GM12878 (cell line): ENCODE measurements around the gene VEZF1. TPM values are rescaled to one million over a fixed set of nuclear protein-coding genes. Genes with fewer than 3 reads are reported as not detected.

Experiments used
- ATAC-seq: fragments of 200-7000 bp; cut with Tn5 transposase; 3 replicates; pipeline ENCODE4 v1.9.1; 2020; ENCODE audit warnings: mild to moderate bottlenecking, moderate library complexity
- BruUV-seq: library from RNA; stranded (reverse); fragments of 400-500 nt; replicated peaks from 2 replicates; lab custom pipeline; 2021; lab: Mats Ljungman, UMichigan
- CTCF ChIA-PET: fragments of 300-600 bp; sonication (Branson Sonifier 250); formaldehyde crosslinking; extraction: SDS; loops from one replicate; lab custom pipeline; 2021; ENCODE audit warnings: inconsistent platforms; lab: Yijun Ruan, JAX
- POLR2A ChIA-PET: fragments of 350-600 bp; formaldehyde crosslinking; extraction: SDS; loops from one replicate; lab custom pipeline; 2021; ENCODE audit warnings: inconsistent platforms; lab: Charles Lee
- RAD21 ChIA-PET: fragments of 300-600 bp; sonication (Branson Sonifier 250); formaldehyde crosslinking; loops from one replicate; lab custom pipeline; 2023; ENCODE audit warnings: antibody characterized with exemption; ENCODE audit not compliant: unreplicated experiment; lab: Charles Lee
- SMC1A ChIA-PET: fragments of 300-600 bp; sonication (Branson Sonifier 250); formaldehyde crosslinking; loops from one replicate; lab custom pipeline; 2023; ENCODE audit not compliant: unreplicated experiment, uncharacterized antibody; lab: Charles Lee
- DNase-seq: peaks from one replicate; pipeline ENCODE4 v3.0.0-alpha.2; 2011; ENCODE audit warnings: low read depth, low spot score
- FAIRE-seq: peaks from 3 replicates; lab custom pipeline; 2011; peaks lifted over from hg19 to GRCh38; lab: Jason Lieb, UNC
- H2AFZ ChIP-seq: 2 replicates; pipeline ENCODE4 v1.6.0; 2011; ENCODE audit warnings: low read depth, low read length, control low read depth; ENCODE audit not compliant: control insufficient read depth
- H3K27ac ChIP-seq: 2 replicates; pipeline ENCODE4 v1.5.1; 2011; ENCODE audit warnings: control low read depth; ENCODE audit not compliant: control insufficient read depth, insufficient read depth
- H3K27me3 ChIP-seq, 2 experiments: replicated peaks in 1 of 2; 2 replicates each; pipeline versions ENCODE4 v1.6.0 to v1.6.1; 2011; ENCODE audit warnings: low read length in 1 of 2; ENCODE audit not compliant: control insufficient read depth in 2 of 2, insufficient read depth in 2 of 2
- H3K36me3 ChIP-seq, 2 experiments: 2 replicates each; pipeline ENCODE4 v1.5.1; 2011; ENCODE audit warnings: low read length in 1 of 2; ENCODE audit not compliant: control insufficient read depth in 2 of 2, insufficient read depth in 2 of 2
- H3K4me1 ChIP-seq: 2 replicates; pipeline ENCODE4 v1.6.1; 2011; ENCODE audit warnings: mild to moderate bottlenecking, low read length, moderate library complexity, mixed read lengths; ENCODE audit not compliant: control insufficient read depth, insufficient read depth
- H3K4me2 ChIP-seq: 2 replicates; pipeline ENCODE4 v1.6.0; 2011; ENCODE audit warnings: control low read depth; ENCODE audit not compliant: control insufficient read depth, insufficient read depth
- H3K4me3 ChIP-seq: fragments of 200-600 bp; sonication (generic); 2 replicates; pipeline ENCODE4 v1.5.1; 2016
- H3K79me2 ChIP-seq: 2 replicates; pipeline ENCODE4 v1.6.0; 2011; ENCODE audit warnings: low read length; ENCODE audit not compliant: control insufficient read depth, insufficient read depth
- H3K9ac ChIP-seq: 2 replicates; pipeline ENCODE4 v1.8.0; 2011; ENCODE audit warnings: low read length, control low read depth, mixed read lengths; ENCODE audit not compliant: control insufficient read depth, insufficient read depth
- H3K9me3 ChIP-seq: replicated peaks from 3 replicates; pipeline ENCODE4 v1.5.1; 2011; ENCODE audit warnings: mild to moderate bottlenecking, low read length; ENCODE audit not compliant: control insufficient read depth, insufficient read depth
- H4K20me1 ChIP-seq: 2 replicates; pipeline ENCODE4 v1.6.0; 2011; ENCODE audit not compliant: control insufficient read depth, insufficient read depth
- CBFB ChIP-seq: IDR thresholded peaks from 2 replicates; pipeline ENCODE4 v1.6.1; 2016; ENCODE audit warnings: antibody characterized with exemption, low read depth
- CHD4 ChIP-seq: fragments of 200-600 bp; sonication (generic); IDR thresholded peaks from 2 replicates; pipeline ENCODE4 v1.6.1; 2016; ENCODE audit warnings: mild to moderate bottlenecking
- CTCF ChIP-seq, 3 experiments: IDR thresholded peaks in 2 of 3; conservative IDR thresholded peaks in 1 of 3; 2 replicates each; pipeline ENCODE4 v1.5.1; 2011; ENCODE audit warnings: low read depth in 3 of 3, low read length in 3 of 3, mild to moderate bottlenecking in 3 of 3, control low read depth in 2 of 3, moderate library complexity in 2 of 3, inconsistent platforms in 1 of 3, mixed read lengths in 1 of 3; ENCODE audit not compliant: control insufficient read depth in 2 of 3, insufficient read depth in 1 of 3; ENCODE audit errors: extremely low read depth in 1 of 3
- FOXM1 ChIP-seq: IDR thresholded peaks from 2 replicates; pipeline ENCODE4 v1.6.1; 2012; ENCODE audit warnings: low read depth, mild to moderate bottlenecking, inconsistent platforms, low read length, moderate library complexity
- MTA3 ChIP-seq: IDR thresholded peaks from 2 replicates; pipeline ENCODE4 v1.6.1; 2012; ENCODE audit warnings: low read length, inconsistent platforms, borderline replicate concordance
- NBN ChIP-seq: fragments of 450-650 bp; IDR thresholded peaks from 2 replicates; pipeline ENCODE4 v1.6.1; 2016
- PML ChIP-seq: IDR thresholded peaks from 2 replicates; pipeline ENCODE4 v1.6.1; 2012; ENCODE audit warnings: low read length, inconsistent platforms
- POLR2A ChIP-seq: IDR thresholded peaks from 2 replicates; pipeline ENCODE4 v1.6.1; 2011; ENCODE audit warnings: low read depth, mild to moderate bottlenecking, low read length
- POLR2AphosphoS2 ChIP-seq: IDR thresholded peaks from 2 replicates; pipeline ENCODE4 v1.6.1; 2011; ENCODE audit warnings: low read depth, mild to moderate bottlenecking, low read length, improper control_type of control experiment, moderate library complexity
- POU2F2 ChIP-seq: IDR thresholded peaks from 3 replicates; pipeline ENCODE4 v1.6.1; 2011; ENCODE audit warnings: low read depth, mild to moderate bottlenecking, low read length, borderline replicate concordance
- RAD21 ChIP-seq: IDR thresholded peaks from 2 replicates; pipeline ENCODE4 v1.6.1; 2011; ENCODE audit warnings: mild to moderate bottlenecking, low read depth, low read length, moderate library complexity; ENCODE audit not compliant: insufficient read depth
- SMAD5 ChIP-seq: IDR thresholded peaks from 2 replicates; pipeline ENCODE4 v1.6.1; 2016; ENCODE audit warnings: antibody characterized with exemption, low read depth
- SMC3 ChIP-seq: IDR thresholded peaks from 2 replicates; pipeline ENCODE4 v1.6.1; 2011; ENCODE audit warnings: low read length, improper control_type of control experiment, borderline replicate concordance
- SREBF2 ChIP-seq: IDR thresholded peaks from 2 replicates; pipeline ENCODE4 v1.6.1; 2012; ENCODE audit warnings: mild to moderate bottlenecking, low read length
- TARDBP ChIP-seq: IDR thresholded peaks from 2 replicates; pipeline ENCODE4 v1.6.1; 2016; ENCODE audit warnings: borderline replicate concordance
- YY1 ChIP-seq: IDR thresholded peaks from 2 replicates; pipeline ENCODE4 v1.6.1; 2011; ENCODE audit warnings: low read depth, mild to moderate bottlenecking, low read length
- ZBED1 ChIP-seq: IDR thresholded peaks from 2 replicates; pipeline ENCODE4 v1.6.1; 2016; ENCODE audit warnings: borderline replicate concordance
- WGBS: methylation state at CpG from one replicate; pipeline ENCODE4 v1.1.6; 2016; ENCODE audit warnings: low lambda C conversion rate; ENCODE audit not compliant: insufficient replicate concordance, insufficient coverage; ENCODE audit errors: missing lambda C conversion rate; 5-methylcytosine and 5-hydroxymethylcytosine counted together
- in situ Hi-C: fragments of 300-500 bp; cut with MboI; formaldehyde crosslinking; loops from 9 replicates; pipeline ENCODE4 v1.14.3; 2018; ENCODE audit warnings: mixed read lengths
- intact Hi-C: fragments of 100-400 bp; cut with micrococcal nuclease; formaldehyde crosslinking; loops from one replicate; pipeline ENCODE4 v1.14.2; 2022; ENCODE audit not compliant: unreplicated experiment
- polyA plus RNA-seq, 11 experiments: library from polyadenylated mRNA; depleted of rRNA in 4 of 11; unstranded in 6 of 11; stranded (reverse) in 5 of 11; fragments of >200 nt; fragmentation: Nextera tagmentation in 4 of 11; fragmentation: Illumina TruSeq in 1 of 11; extraction: Ambion mirVana in 4 of 11; extraction: Trizol in 1 of 11; gene quantifications; 1 replicate in 1 of 11; 2 replicates in 10 of 11; pipeline versions ENCODE4 v1.2.1 to v1.2.3, GENCODE V29; 2011 to 2016; ENCODE audit warnings: inconsistent platforms in 2 of 11, missing spikeins in 2 of 11, low read depth in 1 of 11
- total RNA-seq, 4 experiments: library from RNA; depleted of rRNA in 3 of 4; stranded (reverse); fragments of >200 nt in 3 of 4; fragmentation: Illumina TruSeq in 1 of 4; extraction: Trizol in 1 of 4; gene quantifications; 2 replicates each; pipeline versions ENCODE4 v1.2.1 to v1.2.3, GENCODE V29; 2013 to 2021
- TF ChIP-seq, protein P1 (sequence below): IDR thresholded peaks from 2 replicates; pipeline ENCODE4 v1.6.1; 2011; ENCODE audit warnings: borderline replicate concordance, low read depth, mild to moderate bottlenecking, moderate library complexity, low read length; ENCODE audit not compliant: insufficient read depth, poor library complexity, severe bottlenecking

The VEZF1 gene
- total and polyA plus RNA-seq, 10 of the 15 experiments (the other 5 are each of a cell fraction or from before 2014, with no cell fraction given) = 9.5 to 28.2 (median 20.3) TPM

DNA sequence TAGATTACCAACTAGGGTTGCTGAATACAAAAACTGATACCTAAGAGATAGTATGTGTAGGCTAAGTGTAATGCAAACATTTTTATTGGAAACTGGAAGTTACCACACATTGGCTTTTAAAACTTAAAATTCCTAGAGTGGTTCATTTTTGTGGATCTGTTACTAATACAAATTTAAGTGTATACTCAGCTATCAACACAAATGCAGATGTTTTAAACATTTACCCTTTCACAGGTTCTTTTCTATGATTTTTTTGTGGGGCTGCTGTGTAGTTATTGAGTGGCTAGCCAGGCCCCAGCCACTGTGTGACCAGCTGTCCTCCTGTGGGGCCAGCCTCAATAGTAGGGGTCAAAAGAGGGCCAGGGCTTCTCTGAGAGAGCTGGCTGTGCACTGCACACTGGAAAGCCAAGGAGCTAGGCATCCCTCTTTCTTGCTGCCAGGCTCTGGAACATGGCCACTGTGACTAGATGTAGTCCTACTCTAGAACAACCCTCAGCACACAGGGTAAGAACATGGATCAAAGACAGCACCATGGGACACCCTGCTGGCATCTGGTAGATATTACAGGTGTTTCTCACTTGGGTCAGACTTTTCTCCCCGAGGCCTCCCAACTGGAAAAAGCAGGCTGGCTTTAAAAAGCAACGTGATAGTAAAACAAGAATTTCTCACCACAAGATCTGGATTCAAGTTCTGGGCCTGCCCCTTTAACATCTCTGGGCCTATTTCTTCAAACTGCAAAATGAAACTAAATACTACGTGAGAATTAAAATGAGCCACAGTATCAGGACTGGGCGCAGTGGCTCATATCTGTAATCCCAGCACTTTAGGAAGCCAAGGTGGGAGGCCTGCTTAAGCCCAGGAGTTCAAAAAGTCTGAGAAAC is 7.3 kb upstream of the VEZF1 start:
- Histone ChIP-seq H3K4me1 (peaks cover 22% of the 10 kb centered on the region), H3K27me3 (no peaks in the 10 kb centered on the region), H3K9me3 (no peaks in the 10 kb centered on the region), H3K4me2 (no peak overlapping the region), H3K79me2 (peaks cover 4% of the 10 kb centered on the region), H3K36me3 (peaks cover 0 to 21% of the 10 kb centered on the region in 2 experiments; a peak in 3 of 4 replicates), H3K9ac (no peak overlapping the region)
- ChIA-PET RAD21 (interaction anchor here (0.7 to 12.2 kb wide), 12 partner anchors 9 to 137 kb away, joined by 3 to 239 read pairs (median 4); partner anchors contain the start of gene SRSF1), POLR2A (interaction anchor here (0.6 to 1.8 kb wide), 5 partner anchors 9 to 137 kb away, joined by 3 to 9 read pairs (median 6); partner anchors contain the start of gene SRSF1)
- ATAC-seq (peak; percentile 87), FAIRE-seq (peak; percentile 68)
- in situ Hi-C loops (loop anchor here (5.0 to 10.0 kb wide), 2 partner anchors 101 to 143 kb away; partner anchors contain the start of gene MRPS23), intact Hi-C loops (loop anchor here (1.0 to 2.0 kb wide), 2 partner anchors 103 to 137 kb away; no protein-coding TSS in a partner anchor)
- TF ChIP-seq, protein P1, sequence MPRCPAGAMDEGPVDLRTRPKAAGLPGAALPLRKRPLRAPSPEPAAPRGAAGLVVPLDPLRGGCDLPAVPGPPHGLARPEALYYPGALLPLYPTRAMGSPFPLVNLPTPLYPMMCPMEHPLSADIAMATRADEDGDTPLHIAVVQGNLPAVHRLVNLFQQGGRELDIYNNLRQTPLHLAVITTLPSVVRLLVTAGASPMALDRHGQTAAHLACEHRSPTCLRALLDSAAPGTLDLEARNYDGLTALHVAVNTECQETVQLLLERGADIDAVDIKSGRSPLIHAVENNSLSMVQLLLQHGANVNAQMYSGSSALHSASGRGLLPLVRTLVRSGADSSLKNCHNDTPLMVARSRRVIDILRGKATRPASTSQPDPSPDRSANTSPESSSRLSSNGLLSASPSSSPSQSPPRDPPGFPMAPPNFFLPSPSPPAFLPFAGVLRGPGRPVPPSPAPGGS = peak; percentile 29
- TF ChIP-seq SMAD5 (no peak; the same call in 1 of the 2 replicates), NBN (no peak), CBFB (no peak), ZBED1 (no peak), SMC3 (peak; percentile 63; the same call in 1 of the 2 replicates), CTCF (IDR thresholded peaks at IDR 0.05 in 2 of 3, conservative IDR thresholded peaks at IDR 0.05 in 1 of 3; ENCODE audit: control insufficient read depth in 2 of 3, extremely low read depth in 1 of 3, insufficient read depth in 1 of 3, low read depth in 3 of 3, low read length in 3 of 3) (peak; percentile 69 to 81 (median 75)), SREBF2 (no peak), CHD4 (no peak), TARDBP (0 out of 2 replicates have a peak, but pooled peaks have one; percentile 55), POLR2A (peak; percentile 81), FOXM1 (peak; percentile 19; the same call in 1 of the 2 replicates), POU2F2 (0 out of 3 replicates have a peak, but pooled peaks have one; percentile 16), POLR2AphosphoS2 (0 out of 2 replicates have a peak, but pooled peaks have one; percentile 37), PML (peak; percentile 74), MTA3 (peak; percentile 54), RAD21 (peak; percentile 83), YY1 (peak; percentile 59)
- TF ChIP-seq, all 136 proteins: peak for 12
- DNase-seq = no peak
- no peaks in the 10 kb centered on the region for H4K20me1 ChIP-seq
- ChIA-PET CTCF (interaction anchor here (0.6 to 19.6 kb wide), 19 partner anchors 11 to 162 kb away, joined by 3 to 708 read pairs (median 5); partner anchors contain the start of genes MRPS23 and SRSF1), SMC1A (interaction anchor here (0.9 to 12.0 kb wide), 15 partner anchors 9 to 145 kb away, joined by 3 to 341 read pairs (median 11); partner anchors contain the start of gene SRSF1)
- H3K4me3 ChIP-seq = no peak overlapping the region
- BruUV-seq = no TSS peak
- 26% methylated on average over 4 of the region's 4 CpGs for WGBS
- H2AFZ ChIP-seq = no peak overlapping the region
- no peak overlapping the region for H3K27ac ChIP-seq
